H9 (cell line): ENCODE data around the gene NBEA. TPM values are rescaled to one million over a fixed set of nuclear protein-coding genes. Genes with fewer than 3 reads are reported as not detected.

ENCODE experiments used
- DNase-seq: peaks from one replicate; pipeline ENCODE4 v3.0.0-alpha.2; 2017
- H2AFZ ChIP-seq: one replicate; pipeline ENCODE4 v1.6.1; 2013; ENCODE audit warnings: mild to moderate bottlenecking, low read length, control low read depth, moderate library complexity
- H2AK5ac ChIP-seq: 2 replicates; pipeline ENCODE4 v1.6.1; 2013; ENCODE audit warnings: low read length, control low read depth, mixed read lengths; ENCODE audit not compliant: insufficient read length
- H2BK120ac ChIP-seq: one replicate; pipeline ENCODE4 v1.6.1; 2013; ENCODE audit warnings: low read depth, mild to moderate bottlenecking, low read length, control low read depth, inconsistent platforms; ENCODE audit not compliant: poor library complexity, severe bottlenecking
- H2BK12ac ChIP-seq: 2 replicates; pipeline ENCODE4 v1.6.1; 2013; ENCODE audit warnings: low read length, control low read depth, mixed read lengths, low read depth; ENCODE audit not compliant: insufficient read length
- H2BK15ac ChIP-seq: 2 replicates; pipeline ENCODE4 v1.6.1; 2013; ENCODE audit warnings: low read depth, low read length, control low read depth
- H2BK20ac ChIP-seq: one replicate; pipeline ENCODE4 v1.6.1; 2013; ENCODE audit warnings: low read depth, mild to moderate bottlenecking, low read length, control low read depth, inconsistent platforms; ENCODE audit not compliant: poor library complexity, severe bottlenecking
- H2BK5ac ChIP-seq: 2 replicates; pipeline ENCODE4 v1.6.1; 2013; ENCODE audit warnings: low read length, control low read depth, mixed read lengths; ENCODE audit not compliant: insufficient read length
- H3K14ac ChIP-seq: 2 replicates; pipeline ENCODE4 v1.6.1; 2013; ENCODE audit warnings: low read length, control low read depth; ENCODE audit not compliant: insufficient read depth
- H3K18ac ChIP-seq: 2 replicates; pipeline ENCODE4 v1.6.1; 2013; ENCODE audit warnings: low read depth, mild to moderate bottlenecking, mixed read lengths, low read length, control low read depth; ENCODE audit not compliant: insufficient read length
- H3K23ac ChIP-seq: 2 replicates; pipeline ENCODE4 v1.6.1; 2013; ENCODE audit warnings: low read length, control low read depth, mixed read lengths, low read depth; ENCODE audit not compliant: insufficient read length
- H3K23me2 ChIP-seq: 2 replicates; pipeline ENCODE4 v1.6.1; 2013; ENCODE audit warnings: low read depth, mild to moderate bottlenecking, mixed read lengths, low read length, control low read depth; ENCODE audit not compliant: insufficient read length, poor library complexity, severe bottlenecking
- H3K27ac ChIP-seq: 2 replicates; pipeline ENCODE4 v1.5.1; 2013; ENCODE audit warnings: low read length, control low read depth, mixed read lengths, low read depth; ENCODE audit not compliant: insufficient read length
- H3K27me3 ChIP-seq: 2 replicates; pipeline ENCODE4 v1.6.1; 2013; ENCODE audit warnings: low read length, control low read depth, inconsistent platforms; ENCODE audit not compliant: insufficient read depth
- H3K4ac ChIP-seq: 2 replicates; pipeline ENCODE4 v1.6.1; 2013; ENCODE audit warnings: low read depth, mild to moderate bottlenecking, control low read depth, inconsistent platforms, low read length, moderate library complexity
- H3K4me1 ChIP-seq: 2 replicates; pipeline ENCODE4 v1.6.1; 2013; ENCODE audit warnings: low read length, control low read depth, inconsistent platforms; ENCODE audit not compliant: insufficient read depth
- H3K4me2 ChIP-seq: 2 replicates; pipeline ENCODE4 v1.6.1; 2013; ENCODE audit warnings: low read length, control low read depth, mixed read lengths; ENCODE audit not compliant: insufficient read length, insufficient read depth
- H3K56ac ChIP-seq: 2 replicates; pipeline ENCODE4 v1.6.1; 2013; ENCODE audit warnings: low read depth, mild to moderate bottlenecking, mixed read lengths, low read length, control low read depth; ENCODE audit not compliant: insufficient read length
- H3K79me1 ChIP-seq: 2 replicates; pipeline ENCODE4 v1.6.1; 2013; ENCODE audit warnings: low read depth, mild to moderate bottlenecking, moderate library complexity, low read length, control low read depth, inconsistent platforms; ENCODE audit not compliant: insufficient read depth, poor library complexity, severe bottlenecking
- H3K79me2 ChIP-seq: 2 replicates; pipeline ENCODE4 v1.6.1; 2013; ENCODE audit warnings: low read length, control low read depth, inconsistent platforms; ENCODE audit not compliant: insufficient read depth
- H3K9ac ChIP-seq: 2 replicates; pipeline ENCODE4 v1.6.1; 2013; ENCODE audit warnings: low read length, control low read depth, mixed read lengths; ENCODE audit not compliant: insufficient read length; ENCODE audit errors: extremely low read depth
- H3K9me3 ChIP-seq: one replicate; pipeline ENCODE4 v1.6.1; 2013; ENCODE audit warnings: low read depth, low read length, inconsistent platforms; ENCODE audit not compliant: control insufficient read depth
- H3T11ph ChIP-seq: one replicate; pipeline ENCODE4 v1.6.1; 2013; ENCODE audit warnings: mild to moderate bottlenecking, low read length, control low read depth, inconsistent platforms
- H4K20me1 ChIP-seq: one replicate; pipeline ENCODE4 v1.6.1; 2013; ENCODE audit not compliant: control insufficient read depth, insufficient read length, insufficient read depth
- H4K5ac ChIP-seq: 2 replicates; pipeline ENCODE4 v1.6.1; 2013; ENCODE audit warnings: low read depth, mild to moderate bottlenecking, mixed read lengths, low read length, control low read depth; ENCODE audit not compliant: insufficient read length
- H4K8ac ChIP-seq: replicated peaks from 2 replicates; pipeline ENCODE4 v1.6.1; 2013; ENCODE audit warnings: low read length, control low read depth, mixed read lengths, low read depth; ENCODE audit not compliant: insufficient read length
- H4K91ac ChIP-seq: 2 replicates; pipeline ENCODE4 v1.6.1; 2013; ENCODE audit warnings: low read depth, mild to moderate bottlenecking, moderate library complexity, mixed read lengths, low read length, control low read depth; ENCODE audit not compliant: insufficient read length
- H3K27ac Mint-ChIP-seq, 3 experiments: 2 replicates in 2 of 3; 3 replicates in 1 of 3; pipeline ENCODE4 v1.8.0; 2020 to 2021; ENCODE audit warnings: mixed read lengths in 3 of 3, mild to moderate bottlenecking in 1 of 3, moderate library complexity in 1 of 3
- H3K27me3 Mint-ChIP-seq: 2 replicates; pipeline ENCODE4 v1.8.0; 2021; ENCODE audit warnings: low read depth, mild to moderate bottlenecking, moderate library complexity, mixed read lengths
- H3K36me3 Mint-ChIP-seq, 3 experiments: 2 replicates in 2 of 3; 3 replicates in 1 of 3; pipeline ENCODE4 v1.8.0; 2020 to 2021; ENCODE audit warnings: low read depth in 3 of 3, mixed read lengths in 3 of 3; ENCODE audit not compliant: insufficient read depth in 1 of 3
- H3K4me1 Mint-ChIP-seq, 2 experiments: 2 replicates each; pipeline ENCODE4 v1.8.0; 2020; ENCODE audit warnings: mixed read lengths in 2 of 2
- H3K4me3 Mint-ChIP-seq, 2 experiments: 2 replicates in 1 of 2; 3 replicates in 1 of 2; pipeline ENCODE4 v1.8.0; 2020 to 2021; ENCODE audit warnings: mild to moderate bottlenecking in 2 of 2, mixed read lengths in 2 of 2, moderate library complexity in 1 of 2
- H3K9me3 Mint-ChIP-seq, 2 experiments: 2 replicates in 1 of 2; 3 replicates in 1 of 2; pipeline ENCODE4 v1.8.0; 2020; ENCODE audit warnings: mild to moderate bottlenecking in 2 of 2, mixed read lengths in 2 of 2, moderate library complexity in 1 of 2
- WGBS: extraction: QIAGEN DNeasy Blood & Tissue Kit; methylation state at CpG from one replicate; pipeline ENCODE4 v1.1.7; 2013; ENCODE audit warnings: missing lambda C conversion rate, low lambda C conversion rate, mixed read lengths; ENCODE audit not compliant: insufficient read length; ENCODE audit errors: extremely low coverage; 5-methylcytosine and 5-hydroxymethylcytosine counted together
- total RNA-seq: library from RNA; stranded (reverse); gene quantifications from 2 replicates; pipeline ENCODE4 v1.2.1, GENCODE V29; 2021
- TF ChIP-seq, protein P1 (sequence below): fragments of 200-600 bp; sonication (generic); conservative IDR thresholded peaks from 3 replicates; pipeline ENCODE4 v1.8.0; 2021; ENCODE audit warnings: antibody characterized with exemption, mild to moderate bottlenecking

Gene NBEA
- total RNA-seq, 1 experiment from 2014 or later, result 17.3 TPM

DNA sequence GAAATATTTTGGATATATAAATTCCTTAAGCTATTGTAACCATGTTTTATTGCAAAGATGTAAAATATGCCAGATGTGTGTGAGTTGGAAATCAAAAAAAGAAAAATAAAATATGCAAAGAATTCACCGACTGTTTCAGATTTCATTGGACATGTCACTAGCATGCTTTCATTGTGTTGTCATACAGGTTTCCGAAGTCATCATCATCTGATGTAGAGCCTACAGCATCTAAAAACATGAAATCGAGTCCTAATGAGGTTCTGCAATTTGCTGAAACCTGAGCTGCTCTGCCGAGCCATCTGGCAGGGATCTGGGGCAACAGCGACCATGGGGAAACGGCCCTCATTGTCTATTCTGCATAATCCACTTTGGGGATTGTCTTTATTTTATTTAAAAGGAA, 730.5 kb downstream of the NBEA start:
- Histone ChIP-seq H3K9me3 (no peaks in the 10 kb centered on the region), H4K20me1 (no peaks in the 10 kb centered on the region), H3T11ph (no peak overlapping the region), H4K91ac (no peak overlapping the region), H3K4me2 (no peak overlapping the region), H3K27me3 (no peaks in the 10 kb centered on the region), H3K4ac (no peak overlapping the region), H3K14ac (no peak overlapping the region), H3K23me2 (no peaks in the 10 kb centered on the region), H2BK15ac (no peak overlapping the region), H2AK5ac (no peak overlapping the region), H2BK120ac (no peak overlapping the region), H3K4me1 (no peaks in the 10 kb centered on the region), H2BK20ac (no peak overlapping the region), H2BK12ac (no peak overlapping the region), H4K5ac (no peak overlapping the region), H3K9ac (no peak overlapping the region), H3K56ac (no peak overlapping the region), H3K23ac (no peak overlapping the region), H3K27ac (no peak overlapping the region), H3K18ac (no peak overlapping the region), H2BK5ac (no peak overlapping the region), H4K8ac (no peak overlapping the region), H3K79me1 (no peaks in the 10 kb centered on the region), H2AFZ (no peak overlapping the region), H3K79me2 (no peaks in the 10 kb centered on the region)
- no peak for DNase-seq
- H3K27ac Mint-ChIP-seq, result no peak overlapping the region
- no peak overlapping the region for H3K4me3 Mint-ChIP-seq
- TF ChIP-seq, protein P1, sequence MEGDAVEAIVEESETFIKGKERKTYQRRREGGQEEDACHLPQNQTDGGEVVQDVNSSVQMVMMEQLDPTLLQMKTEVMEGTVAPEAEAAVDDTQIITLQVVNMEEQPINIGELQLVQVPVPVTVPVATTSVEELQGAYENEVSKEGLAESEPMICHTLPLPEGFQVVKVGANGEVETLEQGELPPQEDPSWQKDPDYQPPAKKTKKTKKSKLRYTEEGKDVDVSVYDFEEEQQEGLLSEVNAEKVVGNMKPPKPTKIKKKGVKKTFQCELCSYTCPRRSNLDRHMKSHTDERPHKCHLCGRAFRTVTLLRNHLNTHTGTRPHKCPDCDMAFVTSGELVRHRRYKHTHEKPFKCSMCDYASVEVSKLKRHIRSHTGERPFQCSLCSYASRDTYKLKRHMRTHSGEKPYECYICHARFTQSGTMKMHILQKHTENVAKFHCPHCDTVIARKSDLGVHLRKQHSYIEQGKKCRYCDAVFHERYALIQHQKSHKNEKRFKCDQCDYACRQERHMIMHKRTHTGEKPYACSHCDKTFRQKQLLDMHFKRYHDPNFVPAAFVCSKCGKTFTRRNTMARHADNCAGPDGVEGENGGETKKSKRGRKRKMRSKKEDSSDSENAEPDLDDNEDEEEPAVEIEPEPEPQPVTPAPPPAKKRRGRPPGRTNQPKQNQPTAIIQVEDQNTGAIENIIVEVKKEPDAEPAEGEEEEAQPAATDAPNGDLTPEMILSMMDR, result no peak
- no peaks in the 10 kb centered on the region for H3K27me3 Mint-ChIP-seq
- peaks cover 0 to 6% (median 0%) of the 10 kb centered on the region in 3 experiments; a peak in 3 of 7 replicates for H3K36me3 Mint-ChIP-seq
- H3K4me1 Mint-ChIP-seq, result peaks cover 0 to 9% of the 10 kb centered on the region in 2 experiments; a peak in 2 of 4 replicates
- no CpG with 5 or more reads among the region's 6 CpGs for WGBS
- H3K9me3 Mint-ChIP-seq, result peaks cover 7 to 9% of the 10 kb centered on the region in 2 experiments
